ENCODE measurements around the gene SPDEF.

SPDEF gene

DNA sequence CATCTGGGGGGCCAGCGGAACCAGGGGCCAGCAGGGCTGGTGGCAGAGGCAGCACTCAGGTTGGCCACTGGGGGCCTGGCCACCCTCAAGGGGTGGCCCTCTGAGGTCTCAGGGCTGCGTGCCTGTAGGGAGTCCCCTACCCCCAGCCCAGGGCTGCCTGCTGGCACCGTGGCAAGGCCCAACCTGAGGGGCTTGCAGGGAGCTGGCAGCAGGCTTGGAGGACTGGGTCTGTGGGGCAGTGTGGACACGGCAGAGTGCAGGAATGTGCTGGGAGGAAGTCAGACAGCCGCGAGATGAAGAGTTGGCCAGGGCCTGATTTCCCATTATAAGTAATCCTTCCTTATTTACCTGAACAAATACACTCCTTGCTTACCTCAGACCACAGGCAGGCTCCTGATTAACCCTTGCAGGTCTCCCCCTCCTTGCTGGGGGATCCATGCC, at the start of gene SPDEF:
Gene SPDEF (minus strand): TSS at position 299 of the 441 bp plus-strand sequence. CDS start 11,874 bp downstream, outside the sequence.
- POLR2A ChIA-PET: no interaction called here
- DNase-seq (ENCODE audit: extremely low spot score): no peak
- TF ChIP-seq, protein P1, sequence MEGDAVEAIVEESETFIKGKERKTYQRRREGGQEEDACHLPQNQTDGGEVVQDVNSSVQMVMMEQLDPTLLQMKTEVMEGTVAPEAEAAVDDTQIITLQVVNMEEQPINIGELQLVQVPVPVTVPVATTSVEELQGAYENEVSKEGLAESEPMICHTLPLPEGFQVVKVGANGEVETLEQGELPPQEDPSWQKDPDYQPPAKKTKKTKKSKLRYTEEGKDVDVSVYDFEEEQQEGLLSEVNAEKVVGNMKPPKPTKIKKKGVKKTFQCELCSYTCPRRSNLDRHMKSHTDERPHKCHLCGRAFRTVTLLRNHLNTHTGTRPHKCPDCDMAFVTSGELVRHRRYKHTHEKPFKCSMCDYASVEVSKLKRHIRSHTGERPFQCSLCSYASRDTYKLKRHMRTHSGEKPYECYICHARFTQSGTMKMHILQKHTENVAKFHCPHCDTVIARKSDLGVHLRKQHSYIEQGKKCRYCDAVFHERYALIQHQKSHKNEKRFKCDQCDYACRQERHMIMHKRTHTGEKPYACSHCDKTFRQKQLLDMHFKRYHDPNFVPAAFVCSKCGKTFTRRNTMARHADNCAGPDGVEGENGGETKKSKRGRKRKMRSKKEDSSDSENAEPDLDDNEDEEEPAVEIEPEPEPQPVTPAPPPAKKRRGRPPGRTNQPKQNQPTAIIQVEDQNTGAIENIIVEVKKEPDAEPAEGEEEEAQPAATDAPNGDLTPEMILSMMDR (IDR thresholded peaks at IDR 0.05; ENCODE audit: control extremely low read depth, extremely low read depth, low read depth, missing control alignments): no peak
- CTCF ChIA-PET: interaction anchor here (1.1 kb wide), 1 partner anchor 9 kb away, joined by 4 read pairs; no protein-coding TSS in a partner anchor

DNA sequence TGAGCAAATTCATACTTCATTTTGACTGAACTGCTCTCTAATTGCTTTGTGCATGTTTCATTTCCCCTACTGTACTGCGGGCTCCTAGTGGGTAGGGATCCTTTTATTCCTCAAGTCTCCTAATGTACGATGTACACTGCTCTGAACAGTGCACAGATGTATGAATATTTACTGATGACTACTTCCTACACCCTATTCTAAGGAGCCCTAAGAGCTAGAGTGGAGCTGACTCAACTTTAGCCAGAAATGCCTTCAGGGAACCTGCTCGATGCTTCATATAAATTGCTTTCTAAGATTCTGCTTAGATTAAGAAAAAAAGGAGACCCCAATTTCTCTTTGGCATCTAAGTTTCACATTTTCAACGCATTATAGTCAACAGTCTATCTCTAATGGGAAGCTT, 47.6 kb upstream of the SPDEF start:
- POLR2A ChIA-PET: no interaction called here
- TF ChIP-seq, protein P1 (IDR thresholded peaks at IDR 0.05; ENCODE audit: control extremely low read depth, extremely low read depth, low read depth, missing control alignments): no peak

DNA sequence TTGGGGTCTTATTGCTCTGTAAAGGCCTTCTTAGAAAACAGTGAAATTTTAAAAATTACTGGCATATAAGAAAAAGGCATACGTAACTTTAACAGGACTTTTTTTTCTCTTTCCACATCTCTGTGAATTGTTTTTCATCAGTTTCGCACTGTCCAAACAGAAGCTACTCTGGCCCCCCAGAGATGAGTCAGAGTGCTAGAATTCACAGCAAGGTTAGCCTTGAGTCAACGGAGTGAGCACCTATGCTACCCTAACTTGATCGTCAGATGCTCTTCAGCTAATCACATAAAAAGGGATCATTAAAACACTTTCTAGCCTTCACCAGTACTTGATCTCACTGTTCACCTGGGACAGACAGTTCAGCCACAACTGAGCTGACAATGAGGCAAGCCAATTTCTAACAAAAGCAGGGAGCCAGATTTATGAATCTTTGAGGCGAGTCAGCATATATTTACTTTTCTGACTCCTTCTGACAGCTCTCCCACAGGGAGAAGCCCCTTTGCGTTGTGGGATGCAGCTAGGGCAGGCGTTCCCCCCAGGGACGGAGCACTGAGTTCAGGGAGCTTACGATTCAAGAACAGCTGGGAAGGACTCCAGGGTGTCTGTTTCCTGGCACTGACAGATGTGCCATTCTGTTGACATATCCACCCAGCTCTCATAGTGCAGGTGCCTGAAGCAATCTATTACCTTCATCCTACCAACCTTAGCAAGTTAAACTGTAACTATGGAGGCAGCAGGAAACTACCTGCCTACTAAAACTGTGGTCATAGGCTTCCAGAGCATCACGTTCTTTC, 46.4 kb upstream of the SPDEF start:
- no peak for DNase-seq (ENCODE audit: extremely low spot score)
- POLR2A ChIA-PET: no interaction called here
- CTCF ChIA-PET: interaction anchor here (0.6 to 8.5 kb wide), 4 partner anchors 8 to 406 kb away, joined by 3 to 91 read pairs (median 4); no protein-coding TSS in a partner anchor
- TF ChIP-seq, protein P1 (IDR thresholded peaks at IDR 0.05; ENCODE audit: control extremely low read depth, extremely low read depth, low read depth, missing control alignments): no peak

More for the DNA sequence above, 47.6 kb upstream of the SPDEF start:
- CTCF ChIA-PET: interaction anchor here (1.0 to 8.5 kb wide), 4 partner anchors 7 to 144 kb away, joined by 3 to 91 read pairs (median 4); no protein-coding TSS in a partner anchor
- DNase-seq (ENCODE audit: extremely low spot score): no peak

DNA sequence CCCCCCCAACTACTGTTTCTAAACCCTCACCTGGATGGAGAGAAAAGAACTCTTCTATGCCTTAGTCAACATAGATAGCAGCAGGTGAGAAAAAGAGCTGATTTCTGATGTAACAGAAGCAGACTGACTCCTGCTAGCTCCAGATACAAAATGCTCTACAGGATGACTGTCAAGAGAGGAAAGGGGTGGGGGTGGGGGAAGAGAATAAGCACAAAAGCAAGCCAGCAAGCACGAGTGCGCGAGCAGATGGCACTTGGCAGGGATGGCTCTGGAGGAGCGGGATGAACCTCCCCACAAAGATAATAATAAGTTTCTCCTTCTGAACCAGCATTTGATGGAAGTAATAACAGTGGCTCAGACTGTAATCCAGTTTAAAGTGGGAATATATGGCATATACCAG, 45.6 kb upstream of the SPDEF start:
- no peak for DNase-seq (ENCODE audit: extremely low spot score)
- ChIA-PET POLR2A (interaction anchor here (0.6 kb wide), 1 partner anchor 134 kb away, joined by 3 read pairs; no protein-coding TSS in a partner anchor), CTCF (interaction anchor here (0.5 to 8.5 kb wide), 4 partner anchors 9 to 143 kb away, joined by 3 to 91 read pairs (median 4); no protein-coding TSS in a partner anchor)
- TF ChIP-seq, protein P1 (IDR thresholded peaks at IDR 0.05; ENCODE audit: control extremely low read depth, extremely low read depth, low read depth, missing control alignments): no peak

DNA sequence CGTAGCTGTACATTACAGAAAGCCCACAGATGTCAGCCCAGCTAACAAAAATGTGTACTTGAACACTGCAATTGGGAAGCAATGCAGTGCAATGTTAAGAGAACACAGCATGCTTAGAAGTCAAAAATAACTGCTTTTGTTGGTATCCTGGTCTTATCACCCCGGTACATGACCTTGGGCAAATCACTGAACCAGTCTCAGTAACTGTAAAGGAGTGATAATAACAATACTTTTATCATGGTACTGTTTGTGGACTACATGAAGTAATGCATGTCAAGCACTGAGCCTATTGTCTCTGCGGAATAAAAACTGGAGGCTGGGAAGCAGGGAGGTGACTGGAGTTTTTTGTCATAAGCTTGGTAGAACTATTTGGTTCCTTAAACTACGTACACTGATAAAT, 44.7 kb upstream of the SPDEF start:
- CTCF ChIA-PET: interaction anchor here (1.2 to 8.5 kb wide), 4 partner anchors 9 to 142 kb away, joined by 3 to 91 read pairs (median 4); no protein-coding TSS in a partner anchor
- POLR2A ChIA-PET: no interaction called here
- TF ChIP-seq, protein P1 (IDR thresholded peaks at IDR 0.05; ENCODE audit: control extremely low read depth, extremely low read depth, low read depth, missing control alignments): no peak
- no peak for DNase-seq (ENCODE audit: extremely low spot score)

DNA sequence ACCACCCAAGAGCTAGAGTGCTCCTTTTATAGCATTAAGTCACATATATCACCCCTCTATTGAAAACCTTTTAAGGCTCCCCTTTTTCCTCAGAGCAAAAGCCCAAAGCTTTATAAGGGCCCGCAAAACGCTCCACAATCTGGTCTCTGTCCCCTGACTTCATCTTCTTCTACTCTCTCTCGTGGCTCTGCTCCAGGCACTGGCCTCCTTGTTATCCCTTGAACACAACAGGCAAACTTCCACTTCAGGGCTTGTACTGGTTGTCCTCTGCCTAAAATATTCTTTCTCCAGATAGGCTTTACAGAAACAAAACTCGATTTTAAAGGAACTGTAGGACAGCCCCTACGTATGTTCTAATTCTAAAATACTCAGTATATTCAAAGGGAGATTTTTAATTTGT, 44.0 kb upstream of the SPDEF start:
- CTCF ChIA-PET: interaction anchor here (1.2 to 8.5 kb wide), 3 partner anchors 10 to 15 kb away, joined by 3 to 91 read pairs (median 4); no protein-coding TSS in a partner anchor
- DNase-seq (ENCODE audit: extremely low spot score): no peak
- POLR2A ChIA-PET: no interaction called here
- TF ChIP-seq, protein P1 (IDR thresholded peaks at IDR 0.05; ENCODE audit: control extremely low read depth, extremely low read depth, low read depth, missing control alignments): no peak
